Liver (tissue), 9 donors: ENCODE data around the gene METTL25. TPM values are rescaled to one million over a fixed set of nuclear protein-coding genes. Genes with fewer than 3 reads are reported as not detected.

Experiments used
- DNase-seq: peaks from one replicate; pipeline ENCODE4 v3.0.0-alpha.2; 2017; ENCODE audit warnings: low spot score
- H3K27ac ChIP-seq, 2 donors: one replicate each; pipeline ENCODE4 v1.7.0; 2013; ENCODE audit warnings: inconsistent platforms in 2 of 2, low read length in 2 of 2, control low read depth in 1 of 2, low read depth in 1 of 2, mild to moderate bottlenecking in 1 of 2
- H3K27me3 ChIP-seq, 4 donors: one replicate each; pipeline versions ENCODE4 v1.6.1 to v1.7.0; 2013; ENCODE audit warnings: low read length in 3 of 4, inconsistent platforms in 1 of 4, mild to moderate bottlenecking in 1 of 4, moderate library complexity in 1 of 4; ENCODE audit not compliant: control insufficient read depth in 4 of 4, insufficient read depth in 4 of 4
- H3K36me3 ChIP-seq, 4 donors: one replicate each; pipeline versions ENCODE4 v1.6.1 to v1.7.0; 2013; ENCODE audit warnings: low read length in 3 of 4, mild to moderate bottlenecking in 3 of 4, low read depth in 1 of 4, moderate library complexity in 1 of 4; ENCODE audit not compliant: control insufficient read depth in 4 of 4, insufficient read depth in 3 of 4
- H3K4me1 ChIP-seq, 4 donors: one replicate each; pipeline versions ENCODE4 v1.6.1 to v1.7.0; 2013; ENCODE audit warnings: low read length in 3 of 4, mild to moderate bottlenecking in 3 of 4, moderate library complexity in 1 of 4; ENCODE audit not compliant: control insufficient read depth in 4 of 4, insufficient read depth in 4 of 4
- H3K4me3 ChIP-seq, 3 donors: one replicate each; pipeline versions ENCODE4 v1.6.1 to v1.7.0; 2013; ENCODE audit warnings: low read length in 3 of 3, control low read depth in 1 of 3, low read depth in 1 of 3, mild to moderate bottlenecking in 1 of 3
- H3K9ac ChIP-seq, 2 donors: one replicate each; pipeline ENCODE4 v1.7.0; 2013; ENCODE audit warnings: low read length in 2 of 2, mild to moderate bottlenecking in 2 of 2, moderate library complexity in 2 of 2, control low read depth in 1 of 2, low read depth in 1 of 2
- H3K9me3 ChIP-seq, 4 donors: one replicate each; pipeline versions ENCODE4 v1.6.1 to v1.7.0; 2013; ENCODE audit warnings: low read length in 3 of 4; ENCODE audit not compliant: control insufficient read depth in 4 of 4
- FOXA2 ChIP-seq: IDR thresholded peaks from 2 replicates; pipeline ENCODE4 v1.6.1; 2016; ENCODE audit warnings: antibody characterized with exemption
- HNF4A ChIP-seq, 2 donors: conservative IDR thresholded peaks; 2 replicates each; pipeline ENCODE4 v1.6.1; 2016; ENCODE audit warnings: antibody characterized with exemption in 2 of 2, mild to moderate bottlenecking in 2 of 2
- HNF4G ChIP-seq: IDR thresholded peaks from 2 replicates; pipeline ENCODE4 v1.6.1; 2016; ENCODE audit warnings: antibody characterized with exemption
- JUND ChIP-seq, 2 donors: IDR thresholded peaks; 2 replicates each; pipeline ENCODE4 v1.6.1; 2016; ENCODE audit warnings: antibody characterized with exemption in 2 of 2
- NR2F2 ChIP-seq: IDR thresholded peaks from 2 replicates; pipeline ENCODE4 v1.6.1; 2016; ENCODE audit warnings: antibody characterized with exemption
- RAD21 ChIP-seq, 2 donors: IDR thresholded peaks; 2 replicates each; pipeline ENCODE4 v1.6.1; 2016; ENCODE audit warnings: antibody characterized with exemption in 2 of 2, mild to moderate bottlenecking in 2 of 2
- REST ChIP-seq: IDR thresholded peaks from 2 replicates; pipeline ENCODE4 v1.6.1; 2016; ENCODE audit warnings: antibody characterized with exemption, mild to moderate bottlenecking
- RXRA ChIP-seq, 2 donors: IDR thresholded peaks; 2 replicates each; pipeline ENCODE4 v1.6.1; 2017 to 2018; ENCODE audit warnings: antibody characterized with exemption in 2 of 2, mild to moderate bottlenecking in 1 of 2
- SP1 ChIP-seq: IDR thresholded peaks from 2 replicates; pipeline ENCODE4 v1.6.1; 2018; ENCODE audit warnings: antibody characterized with exemption, mild to moderate bottlenecking
- YY1 ChIP-seq: IDR thresholded peaks from 2 replicates; pipeline ENCODE4 v1.6.1; 2016; ENCODE audit warnings: antibody characterized with exemption, mild to moderate bottlenecking
- ZBTB33 ChIP-seq: IDR thresholded peaks from 2 replicates; pipeline ENCODE4 v1.6.1; 2016; ENCODE audit warnings: antibody characterized with exemption
- WGBS: extraction: QIAGEN DNeasy Blood & Tissue Kit; methylation state at CpG from one replicate; pipeline ENCODE4 v1.1.7; 2013; 5-methylcytosine and 5-hydroxymethylcytosine counted together
- polyA plus RNA-seq, 2 donors: library from polyadenylated mRNA; stranded (reverse) in 1 of 2; unstranded in 1 of 2; fragments of 200-250 nt in 1 of 2; fragments of >200 nt in 1 of 2; fragmentation: Nextera tagmentation in 1 of 2; extraction: Ambion mirVana in 1 of 2; gene quantifications; one replicate each; pipeline versions ENCODE4 v1.2.1 to v1.2.3, GENCODE V29; 2013 to 2015
- total RNA-seq, 2 donors: library from RNA; depleted of rRNA; stranded (reverse); fragments of >200 nt; gene quantifications; one replicate each; pipeline ENCODE4 v1.2.3, GENCODE V29; 2014
- TF ChIP-seq, protein P1 (sequence below): IDR thresholded peaks from 2 replicates; pipeline ENCODE4 v1.6.1; 2016; ENCODE audit warnings: antibody characterized with exemption
- TF ChIP-seq, protein P2 (sequence below): IDR thresholded peaks from 2 replicates; pipeline ENCODE4 v1.6.1; 2016; ENCODE audit warnings: antibody characterized with exemption
- donor health status: healthy.
- donor health status: healthy.
- donor health status: healthy.
- donor health status: healthy.
- donor health status: healthy.

Gene METTL25
- total and polyA plus RNA-seq, 4 donors = 1.5 to 13.4 (median 9.6) TPM

DNA sequence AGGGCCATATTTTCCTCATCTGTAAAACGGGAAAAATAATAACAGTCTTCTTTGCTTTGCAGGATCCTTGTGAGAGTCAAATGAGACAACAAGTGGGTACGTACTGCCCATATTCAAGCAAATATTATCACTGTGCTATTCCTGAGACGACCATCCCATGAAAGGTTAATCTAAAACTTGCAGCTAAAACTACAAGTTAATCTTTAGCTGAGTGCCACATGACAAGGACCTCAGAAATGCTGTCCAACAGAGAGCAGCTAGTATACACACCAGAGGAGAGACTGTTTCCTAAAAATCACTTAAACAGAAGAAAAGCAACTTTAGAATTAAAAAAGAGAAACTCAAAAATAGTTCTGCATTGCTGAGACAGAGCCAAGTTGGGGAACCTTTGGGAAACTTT, 165.7 kb downstream of the METTL25 start:
- no peak overlapping the region for H3K27ac ChIP-seq
- no peaks in the 10 kb centered on the region for H3K27me3 ChIP-seq
- H3K4me3 ChIP-seq = peak overlapping the region in 2 of 3 donors; percentile 36 to 42
- H3K36me3 ChIP-seq = no peaks in the 10 kb centered on the region
- no peaks in the 10 kb centered on the region for H3K9me3 ChIP-seq
- H3K4me1 ChIP-seq = peaks cover 0 to 30% (median 11%) of the 10 kb centered on the region in 4 donors
- DNase-seq = no peak
- H3K9ac ChIP-seq = peak overlapping the region in 1 of 2 donors; percentile 32
- TF ChIP-seq REST (peak; percentile 96), HNF4A (conservative IDR thresholded peaks at IDR 0.05) (peak in 1 of 2 donors; percentile 33), HNF4G (no peak), YY1 (peak; percentile 71), RXRA (IDR thresholded peaks at IDR 0.05) (peak in 1 of 2 donors; percentile 10), RAD21 (IDR thresholded peaks at IDR 0.05) (peak; percentile 10 to 26), NR2F2 (no peak), SP1 (peak; percentile 56)
- WGBS = 18% methylated on average over 3 of the region's 3 CpGs

GRCh38 chr12:82524641-82525040, 166.3 kb downstream of the METTL25 start:
- TF ChIP-seq FOXA2 (no peak), ZBTB33 (no peak), RXRA (IDR thresholded peaks at IDR 0.05) (no peak), HNF4A (conservative IDR thresholded peaks at IDR 0.05) (no peak), JUND (IDR thresholded peaks at IDR 0.05) (no peak)
- TF ChIP-seq, protein P1, sequence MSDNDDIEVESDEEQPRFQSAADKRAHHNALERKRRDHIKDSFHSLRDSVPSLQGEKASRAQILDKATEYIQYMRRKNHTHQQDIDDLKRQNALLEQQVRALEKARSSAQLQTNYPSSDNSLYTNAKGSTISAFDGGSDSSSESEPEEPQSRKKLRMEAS = no peak
- DNase-seq = no peak

GRCh38 chr12:82525616-82526015, 167.3 kb downstream of the METTL25 start:
- H3K9me3 ChIP-seq = no peaks in the 10 kb centered on the region
- no peaks in the 10 kb centered on the region for H3K27me3 ChIP-seq
- no peak for TF ChIP-seq RXRA (IDR thresholded peaks at IDR 0.05)
- no peak for TF ChIP-seq ZBTB33
- TF ChIP-seq, protein P2, sequence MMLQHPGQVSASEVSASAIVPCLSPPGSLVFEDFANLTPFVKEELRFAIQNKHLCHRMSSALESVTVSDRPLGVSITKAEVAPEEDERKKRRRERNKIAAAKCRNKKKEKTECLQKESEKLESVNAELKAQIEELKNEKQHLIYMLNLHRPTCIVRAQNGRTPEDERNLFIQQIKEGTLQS = no peak
- H3K36me3 ChIP-seq = no peaks in the 10 kb centered on the region
- no peak for DNase-seq
- WGBS = 91% methylated on average over 2 of the region's 2 CpGs
- no peak overlapping the region for H3K4me3 ChIP-seq
- H3K9ac ChIP-seq = peak overlapping the region in 1 of 2 donors; percentile 2
- no peak overlapping the region for H3K27ac ChIP-seq
- peaks cover 0 to 40% (median 15%) of the 10 kb centered on the region in 4 donors for H3K4me1 ChIP-seq

More at GRCh38 chr12:82524641-82525040, 166.3 kb downstream of the METTL25 start:
- H3K9ac ChIP-seq = peak overlapping the region in 1 of 2 donors; percentile 32
- H3K4me1 ChIP-seq = peaks cover 0 to 31% (median 12%) of the 10 kb centered on the region in 4 donors
- no peaks in the 10 kb centered on the region for H3K27me3 ChIP-seq
- WGBS = 61% methylated on average over 2 of the region's 2 CpGs
- H3K4me3 ChIP-seq = peak overlapping the region in 1 of 3 donors; percentile 15
- no peaks in the 10 kb centered on the region for H3K36me3 ChIP-seq
- H3K27ac ChIP-seq = no peak overlapping the region
- H3K9me3 ChIP-seq = no peaks in the 10 kb centered on the region
